ENCODE data around the gene TAP1.

TAP1 gene

DNA sequence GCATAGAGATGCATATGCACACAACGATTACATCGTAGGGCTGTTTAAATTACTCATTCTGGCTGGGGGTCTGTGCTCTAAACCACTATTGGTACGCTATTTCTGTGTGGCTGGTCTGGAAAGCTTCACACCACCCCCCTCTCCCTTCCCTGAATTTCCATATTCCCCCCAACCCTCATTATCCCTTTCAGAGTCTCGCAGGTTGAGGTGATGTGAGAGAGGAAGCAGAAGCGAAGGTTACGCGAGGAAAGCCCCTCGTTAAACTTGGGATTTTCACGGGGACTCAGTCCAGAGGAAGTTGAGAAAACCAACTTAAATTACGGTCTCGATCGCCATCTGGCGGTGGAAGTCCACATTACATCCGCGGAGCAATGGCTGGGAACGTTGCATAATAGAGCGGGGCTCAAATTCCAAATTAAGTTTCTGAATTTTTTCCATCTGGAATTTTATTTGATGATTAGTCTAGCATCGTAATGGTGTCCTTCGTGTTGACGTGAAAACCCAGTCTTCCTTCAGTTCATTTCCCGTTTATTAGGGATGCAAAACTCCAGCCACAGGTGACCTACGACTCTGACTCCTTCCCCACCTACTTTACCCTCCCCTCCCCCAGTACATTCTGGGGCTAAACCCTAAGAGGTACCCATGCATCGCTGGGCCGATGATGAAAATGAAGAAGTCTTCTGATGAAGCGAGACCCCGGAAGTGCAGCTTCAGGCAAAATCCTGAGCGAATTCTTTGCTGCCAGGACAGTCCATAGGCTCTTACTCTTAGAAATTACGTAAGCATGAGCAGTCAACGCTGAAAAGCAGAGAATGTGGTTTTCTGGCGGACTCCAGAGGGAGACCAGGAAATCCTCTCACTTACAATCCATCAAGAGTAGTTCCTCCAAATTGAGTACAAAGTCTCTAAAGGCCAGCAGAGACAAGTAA, 56.4 kb downstream of the TAP1 start:
- peak; percentile 49 for DNase-seq
